C4-2B (cell line): ENCODE measurements around the gene CDC14C.
"Not testable (repeated sequence)": the region's sequence is repeated elsewhere in the genome, so short reads cannot be mapped to it uniquely, and the experiment has no call there.

Experiments
- CTCF ChIP-seq: fragments of 450-650 bp; conservative IDR thresholded peaks from 2 replicates; pipeline ENCODE4 v1.5.1; 2017; ENCODE audit warnings: mild to moderate bottlenecking
- ZFX ChIP-seq: fragments of 450-650 bp; IDR thresholded peaks from 2 replicates; pipeline ENCODE4 v1.6.1; 2017

- TF ChIP-seq CTCF, ZFX: not testable (repeated sequence)
Observed at GRCh38 chr7:48909887-48910286, 14.5 kb upstream of the CDC14C start.
